Measurements from ENCODE around the gene MVB12B. TPM values are rescaled to one million over a fixed set of nuclear protein-coding genes. Genes with fewer than 3 reads are reported as not detected.
A peak's percentile ranks its signal among the peaks of the same experiment; 100 is the strongest.

Gene MVB12B
- total and polyA plus RNA-seq, 2 of the 8 experiments (the other 6 are each of a cell fraction or from before 2014, with no cell fraction given): 2.6 to 5.0 TPM

GRCh38 chr9:126502417-126503332, 176.0 kb downstream of the MVB12B start:
- H4K91ac ChIP-seq (replicated peaks; ENCODE audit: insufficient read length, low read length): no peak overlapping the region
- H3K27me3 ChIP-seq (replicated peaks in 1 of 4; ENCODE audit: control insufficient read depth in 3 of 4, extremely low read depth in 1 of 4, insufficient read depth in 3 of 4, low read length in 3 of 4): peaks cover 0 to 10% (median 3%) of the 10 kb centered on the region in 4 experiments; a peak in 5 of 7 replicates
- no peak for DNase-seq (ENCODE audit: low read depth in 1 of 2, low spot score in 2 of 2)
- no peak overlapping the region for H3K4me2 ChIP-seq (ENCODE audit: insufficient read depth in 1 of 2, low read depth in 2 of 2, low read length in 2 of 2)
- H2BK120ac ChIP-seq (replicated peaks; ENCODE audit: low read depth, low read length): no peak overlapping the region
- no peaks in the 10 kb centered on the region for H3K79me2 ChIP-seq (ENCODE audit: control insufficient read depth in 1 of 2, insufficient read depth in 2 of 2, low read length in 2 of 2)
- no peaks in the 10 kb centered on the region; a peak in 1 of 8 replicates for H3K36me3 ChIP-seq (ENCODE audit: control insufficient read depth in 2 of 4, insufficient read depth in 4 of 4, low read length in 3 of 4)
- peaks cover 0 to 3% of the 10 kb centered on the region in 2 experiments for H4K20me1 ChIP-seq (replicated peaks in 1 of 2; ENCODE audit: control insufficient read depth in 1 of 2, insufficient read depth in 2 of 2, low read length in 2 of 2)
- no peak overlapping the region for H3K14ac ChIP-seq (ENCODE audit: insufficient read length)
- H2AK5ac ChIP-seq (ENCODE audit: low read depth, low read length): no peak overlapping the region
- H2BK5ac ChIP-seq (ENCODE audit: low read depth, low read length): no peak overlapping the region
- H3K23ac ChIP-seq (ENCODE audit: insufficient read length): no peak overlapping the region
- no peak overlapping the region for H3K4me3 ChIP-seq (ENCODE audit: extremely low read depth in 1 of 4, insufficient read depth in 2 of 4, low read depth in 3 of 4, low read length in 4 of 4)
- H3K4me1 ChIP-seq (replicated peaks in 1 of 4; ENCODE audit: control insufficient read depth in 3 of 4, insufficient read depth in 4 of 4, low read length in 3 of 4): peaks cover 0 to 15% (median 8%) of the 10 kb centered on the region in 4 experiments; a peak in 6 of 7 replicates
- H2AFZ ChIP-seq (ENCODE audit: low read length): no peak overlapping the region
- peak; percentile 41 to 59 for TF ChIP-seq RAD21 (IDR thresholded peaks at IDR 0.05 in 1 of 2, conservative IDR thresholded peaks at IDR 0.05 in 1 of 2; ENCODE audit: low read depth in 2 of 2, low read length in 2 of 2)
- no peak for TF ChIP-seq TEAD4 (IDR thresholded peaks at IDR 0.05; ENCODE audit: low read depth, low read length)
- peak in 2 of 3 experiments; percentile 28 to 46; a peak in 3 of 4 replicates for TF ChIP-seq CTCF (IDR thresholded peaks at IDR 0.05; ENCODE audit: control extremely low read depth in 1 of 3, insufficient read depth in 1 of 3, low read depth in 1 of 3, low read length in 3 of 3)
- no peak for TF ChIP-seq EP300 (IDR thresholded peaks at IDR 0.05; ENCODE audit: borderline replicate concordance in 1 of 2, low read depth in 2 of 2, low read length in 2 of 2)
- no peak for TF ChIP-seq BACH1 (IDR thresholded peaks at IDR 0.05; ENCODE audit: low read length)
- no peak for TF ChIP-seq EZH2 (IDR thresholded peaks at IDR 0.05; ENCODE audit: low read depth, low read length, severe bottlenecking)
- H3K56ac ChIP-seq (replicated peaks; ENCODE audit: insufficient read length, low read depth, low read length): no peak overlapping the region
- 91% methylated on average over 24 of the region's 34 CpGs; no CpG with 5 or more reads in 1 of the 2 experiments for WGBS, 2 experiments (ENCODE audit: extremely low coverage in 1 of 2, insufficient coverage in 1 of 2, insufficient read length in 1 of 2, insufficient replicate concordance in 2 of 2, low coverage in 1 of 2, low lambda C conversion rate in 2 of 2, missing lambda C conversion rate in 1 of 2)
- H3K18ac ChIP-seq (ENCODE audit: extremely low read depth, low read length): no peak overlapping the region; the same call in 1 of the 2 replicates
- peaks cover 12% of the 10 kb centered on the region; the same call in 1 of the 2 replicates for H3K23me2 ChIP-seq (ENCODE audit: low read depth, low read length)
- H3K9ac ChIP-seq (replicated peaks in 1 of 4; ENCODE audit: extremely low read depth in 1 of 4, low read depth in 3 of 4, low read length in 3 of 4): no peak overlapping the region
- no peak for FAIRE-seq
- POLR2A ChIA-PET (ENCODE audit: partially characterized antibody): no interaction called here
- no peaks in the 10 kb centered on the region for H3K9me3 ChIP-seq (ENCODE audit: insufficient read depth in 2 of 2, low read depth in 1 of 2, low read length in 1 of 2)
- no peak overlapping the region for H2BK12ac ChIP-seq (ENCODE audit: low read depth, low read length)
- H2BK20ac ChIP-seq (ENCODE audit: low read length): no peak overlapping the region
- H3K79me1 ChIP-seq (ENCODE audit: low read depth, low read length): no peaks in the 10 kb centered on the region
- no peak overlapping the region for H4K5ac ChIP-seq (ENCODE audit: insufficient read length, low read depth, low read length)
- no peak overlapping the region for H3K27ac ChIP-seq (ENCODE audit: low read depth, low read length)
- no peak overlapping the region for H3K4ac ChIP-seq (replicated peaks; ENCODE audit: insufficient read length, low read depth, low read length)
- H4K8ac ChIP-seq (ENCODE audit: extremely low read depth, insufficient read depth, low read length): no peak overlapping the region
- peak overlapping the region; percentile 75; the same call in 1 of the 2 replicates for H2BK15ac ChIP-seq (ENCODE audit: low read length)
- CTCF ChIA-PET (ENCODE audit: partially characterized antibody): interaction anchor here (0.8 to 10.6 kb wide), 22 partner anchors 9 to 1194 kb away, joined by 3 to 276 read pairs (median 4); no protein-coding TSS in a partner anchor
